RWPE2 (cell line): ENCODE data around the gene CTBS.
"Not testable (repeated sequence)": the region's sequence is repeated elsewhere in the genome, so short reads cannot be mapped to it uniquely, and the experiment has no call there.

Experiments used
- ATAC-seq: fragments of 200-7000 bp; cut with Tn5 transposase; 3 replicates; pipeline ENCODE4 v1.9.1; 2021; ENCODE audit warnings: low read depth
- DNase-seq: peaks from one replicate; pipeline ENCODE4 v3.0.0-alpha.2; 2020; ENCODE audit warnings: low spot score
- H3K27ac ChIP-seq: fragments of 450-650 bp; 2 replicates; pipeline ENCODE4 v1.5.1; 2017; ENCODE audit warnings: mild to moderate bottlenecking; ENCODE audit not compliant: poor library complexity, severe bottlenecking
- H3K27me3 ChIP-seq: fragments of 250-450 bp; sonication (Bioruptor Pico); 2 replicates; pipeline ENCODE4 v1.5.1; 2021; ENCODE audit warnings: mild to moderate bottlenecking, moderate library complexity; ENCODE audit not compliant: insufficient read depth, poor library complexity, severe bottlenecking
- H3K36me3 ChIP-seq: fragments of 250-450 bp; sonication (Bioruptor Pico); 2 replicates; pipeline ENCODE4 v1.5.1; 2020; ENCODE audit warnings: low read depth, mild to moderate bottlenecking, moderate library complexity
- H3K4me1 ChIP-seq: fragments of 250-450 bp; sonication (Bioruptor Pico); 2 replicates; pipeline ENCODE4 v1.5.1; 2021; ENCODE audit warnings: mild to moderate bottlenecking, moderate library complexity; ENCODE audit not compliant: insufficient read depth, poor library complexity, severe bottlenecking
- H3K4me3 ChIP-seq: fragments of 250-450 bp; sonication (Bioruptor Pico); 2 replicates; pipeline ENCODE4 v1.5.1; 2021; ENCODE audit warnings: mild to moderate bottlenecking, moderate library complexity; ENCODE audit not compliant: severe bottlenecking
- H3K9me3 ChIP-seq: fragments of 250-450 bp; sonication (Bioruptor Pico); 2 replicates; pipeline ENCODE4 v1.5.1; 2021; ENCODE audit warnings: mild to moderate bottlenecking, moderate library complexity; ENCODE audit not compliant: severe bottlenecking
- TF ChIP-seq, protein P1 (sequence below): fragments of 450-650 bp; IDR thresholded peaks from one replicate; pipeline ENCODE4 v1.5.1; 2017; ENCODE audit warnings: mild to moderate bottlenecking, moderate library complexity; ENCODE audit not compliant: poor library complexity, severe bottlenecking

Gene CTBS

GRCh38 chr1:84600796-84601195, 26.6 kb upstream of the CTBS start:
- H3K36me3 ChIP-seq: no peaks in the 10 kb centered on the region
- H3K27ac ChIP-seq: no peak overlapping the region
- H3K4me3 ChIP-seq: no peak overlapping the region
- peaks cover 13% of the 10 kb centered on the region for H3K9me3 ChIP-seq
- H3K4me1 ChIP-seq: peaks cover 13% of the 10 kb centered on the region
- H3K27me3 ChIP-seq: no peaks in the 10 kb centered on the region
- TF ChIP-seq, protein P1, sequence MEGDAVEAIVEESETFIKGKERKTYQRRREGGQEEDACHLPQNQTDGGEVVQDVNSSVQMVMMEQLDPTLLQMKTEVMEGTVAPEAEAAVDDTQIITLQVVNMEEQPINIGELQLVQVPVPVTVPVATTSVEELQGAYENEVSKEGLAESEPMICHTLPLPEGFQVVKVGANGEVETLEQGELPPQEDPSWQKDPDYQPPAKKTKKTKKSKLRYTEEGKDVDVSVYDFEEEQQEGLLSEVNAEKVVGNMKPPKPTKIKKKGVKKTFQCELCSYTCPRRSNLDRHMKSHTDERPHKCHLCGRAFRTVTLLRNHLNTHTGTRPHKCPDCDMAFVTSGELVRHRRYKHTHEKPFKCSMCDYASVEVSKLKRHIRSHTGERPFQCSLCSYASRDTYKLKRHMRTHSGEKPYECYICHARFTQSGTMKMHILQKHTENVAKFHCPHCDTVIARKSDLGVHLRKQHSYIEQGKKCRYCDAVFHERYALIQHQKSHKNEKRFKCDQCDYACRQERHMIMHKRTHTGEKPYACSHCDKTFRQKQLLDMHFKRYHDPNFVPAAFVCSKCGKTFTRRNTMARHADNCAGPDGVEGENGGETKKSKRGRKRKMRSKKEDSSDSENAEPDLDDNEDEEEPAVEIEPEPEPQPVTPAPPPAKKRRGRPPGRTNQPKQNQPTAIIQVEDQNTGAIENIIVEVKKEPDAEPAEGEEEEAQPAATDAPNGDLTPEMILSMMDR: no peak
- no peak for DNase-seq
- no peak for ATAC-seq

DNA sequence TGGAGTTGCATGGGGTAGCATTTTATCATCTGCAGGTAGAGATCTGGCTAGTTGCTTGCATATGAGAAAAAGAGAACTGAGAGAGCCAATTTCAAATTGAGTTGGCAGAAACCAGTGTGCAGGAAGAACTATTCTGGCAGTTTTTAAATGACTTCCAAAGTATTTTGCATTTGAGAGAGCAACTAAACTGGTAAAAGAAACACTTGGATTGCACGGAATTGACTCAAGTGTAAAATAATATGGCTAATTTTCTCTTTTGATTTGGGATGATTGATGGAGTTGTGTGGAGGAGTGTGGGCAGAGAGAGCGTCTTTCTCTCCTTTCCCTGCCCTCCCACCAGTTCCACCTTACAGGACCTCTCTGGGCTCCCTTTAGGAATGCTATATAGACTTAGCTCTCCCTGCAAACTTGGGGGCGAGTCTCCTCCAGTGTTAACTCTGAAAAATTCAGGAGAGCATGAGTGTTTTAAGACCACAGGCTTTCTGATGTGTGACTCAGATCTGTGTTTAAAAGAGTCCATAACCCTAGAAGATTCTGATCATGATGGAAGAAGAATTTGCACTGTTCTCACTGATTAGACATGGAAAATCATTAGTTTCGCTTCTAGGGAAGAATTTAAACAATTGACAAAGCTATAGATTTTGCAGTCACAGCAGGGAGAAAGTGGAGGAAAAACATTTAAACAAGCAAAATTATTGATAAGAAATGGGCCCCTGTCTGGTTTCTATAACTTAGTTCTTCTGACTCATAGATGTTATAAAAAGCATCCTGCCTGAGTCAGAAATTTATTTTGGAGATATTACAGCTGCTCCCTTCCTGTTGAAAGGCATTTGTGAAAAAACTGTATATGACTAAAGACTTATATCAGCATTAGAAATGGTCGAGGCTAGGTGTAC, 24.9 kb upstream of the CTBS start:
- Histone ChIP-seq H3K27ac (peak overlapping the region; percentile 77), H3K4me3 (no peak overlapping the region), H3K4me1 (peaks cover 13% of the 10 kb centered on the region), H3K36me3 (no peaks in the 10 kb centered on the region), H3K9me3 (no peaks in the 10 kb centered on the region), H3K27me3 (no peaks in the 10 kb centered on the region)
- TF ChIP-seq, protein P1: no peak
- DNase-seq (no peak), ATAC-seq (peak; percentile 69)

DNA sequence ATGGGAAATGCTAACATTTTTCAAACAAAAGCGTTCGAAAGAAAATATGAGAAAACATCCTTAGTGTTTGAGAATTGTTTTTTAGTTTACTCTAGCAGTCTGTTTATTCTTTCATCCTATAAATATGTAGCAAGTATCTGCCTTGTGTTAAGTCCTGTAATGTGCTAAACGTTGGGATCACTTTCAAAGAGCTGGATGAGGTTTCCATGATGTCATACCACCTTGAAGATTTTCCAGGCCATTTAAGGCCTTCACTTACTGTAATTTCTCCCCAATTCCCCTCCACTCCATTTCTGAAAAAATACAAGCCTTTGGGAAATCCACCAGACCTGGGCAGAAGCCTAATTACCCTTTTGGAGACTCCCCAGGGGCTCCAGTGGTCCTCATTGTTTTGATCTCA, 24.2 kb upstream of the CTBS start:
- no peaks in the 10 kb centered on the region for H3K9me3 ChIP-seq
- no peak overlapping the region for H3K4me3 ChIP-seq
- ATAC-seq (no peak), DNase-seq (no peak)
- H3K4me1 ChIP-seq: peaks cover 13% of the 10 kb centered on the region
- peak overlapping the region; percentile 77 for H3K27ac ChIP-seq
- no peaks in the 10 kb centered on the region for H3K36me3 ChIP-seq
- TF ChIP-seq, protein P1: no peak
- H3K27me3 ChIP-seq: no peaks in the 10 kb centered on the region

DNA sequence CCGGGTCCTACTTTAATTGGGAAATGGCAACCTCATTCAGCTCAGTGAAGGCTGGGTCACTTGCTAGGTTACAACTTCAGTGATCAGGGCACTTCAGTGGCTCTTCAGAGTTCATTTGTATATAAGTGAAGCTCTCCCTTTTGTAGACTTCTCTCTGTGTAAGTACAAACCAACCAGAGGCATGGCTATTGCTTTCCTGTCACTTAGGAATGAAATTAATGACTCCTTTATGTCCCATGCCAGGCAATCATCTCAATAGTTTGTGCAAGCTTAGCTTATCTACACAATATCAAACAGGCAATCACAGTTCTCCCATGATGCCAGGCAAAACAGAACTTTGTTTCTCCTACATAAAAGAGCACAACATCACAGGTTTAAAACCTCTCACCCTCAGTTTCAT, 22.8 kb upstream of the CTBS start:
- ATAC-seq: no peak
- TF ChIP-seq, protein P1: no peak
- no peak for DNase-seq
- Histone ChIP-seq H3K9me3 (no peaks in the 10 kb centered on the region), H3K4me3 (no peak overlapping the region), H3K4me1 (peaks cover 13% of the 10 kb centered on the region), H3K36me3 (no peaks in the 10 kb centered on the region), H3K27me3 (no peaks in the 10 kb centered on the region), H3K27ac (no peak overlapping the region)

GRCh38 chr1:84594959-84595358, 20.7 kb upstream of the CTBS start:
- not testable (repeated sequence) for H3K27me3 ChIP-seq, ATAC-seq, H3K4me3 ChIP-seq, H3K27ac ChIP-seq, DNase-seq, H3K9me3 ChIP-seq, H3K36me3 ChIP-seq
- peaks cover 11% of the 10 kb centered on the region for H3K4me1 ChIP-seq
